ENCODE measurements around the gene GBX2. TPM values are rescaled to one million over a fixed set of nuclear protein-coding genes. Genes with fewer than 3 reads are reported as not detected.

Gene GBX2
- total and polyA plus RNA-seq, 2 of the 8 experiments (the other 6 are each of a cell fraction or from before 2014, with no cell fraction given), result 0.38 to 0.89 TPM

DNA sequence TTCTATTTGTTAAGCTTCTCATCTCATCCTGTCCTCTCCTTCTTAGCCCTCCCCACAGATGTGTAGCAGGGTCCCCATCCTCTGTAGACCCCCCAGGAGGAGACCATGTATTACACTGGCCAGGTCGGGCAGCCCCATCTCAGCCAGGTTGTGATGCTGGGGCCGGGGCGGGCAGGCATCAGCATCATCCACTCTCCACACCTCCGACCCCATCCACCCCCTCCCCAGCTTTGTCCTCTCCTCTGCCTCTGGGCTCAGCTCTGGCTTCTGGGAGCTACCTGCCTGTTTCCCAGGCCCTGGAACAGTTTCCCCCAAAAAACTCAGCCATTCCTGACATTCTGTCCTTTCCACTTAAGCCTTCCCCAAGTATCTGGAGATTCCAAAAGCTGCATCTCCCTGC, 49.2 kb downstream of the GBX2 start (continued):
- TF ChIP-seq, protein P1, sequence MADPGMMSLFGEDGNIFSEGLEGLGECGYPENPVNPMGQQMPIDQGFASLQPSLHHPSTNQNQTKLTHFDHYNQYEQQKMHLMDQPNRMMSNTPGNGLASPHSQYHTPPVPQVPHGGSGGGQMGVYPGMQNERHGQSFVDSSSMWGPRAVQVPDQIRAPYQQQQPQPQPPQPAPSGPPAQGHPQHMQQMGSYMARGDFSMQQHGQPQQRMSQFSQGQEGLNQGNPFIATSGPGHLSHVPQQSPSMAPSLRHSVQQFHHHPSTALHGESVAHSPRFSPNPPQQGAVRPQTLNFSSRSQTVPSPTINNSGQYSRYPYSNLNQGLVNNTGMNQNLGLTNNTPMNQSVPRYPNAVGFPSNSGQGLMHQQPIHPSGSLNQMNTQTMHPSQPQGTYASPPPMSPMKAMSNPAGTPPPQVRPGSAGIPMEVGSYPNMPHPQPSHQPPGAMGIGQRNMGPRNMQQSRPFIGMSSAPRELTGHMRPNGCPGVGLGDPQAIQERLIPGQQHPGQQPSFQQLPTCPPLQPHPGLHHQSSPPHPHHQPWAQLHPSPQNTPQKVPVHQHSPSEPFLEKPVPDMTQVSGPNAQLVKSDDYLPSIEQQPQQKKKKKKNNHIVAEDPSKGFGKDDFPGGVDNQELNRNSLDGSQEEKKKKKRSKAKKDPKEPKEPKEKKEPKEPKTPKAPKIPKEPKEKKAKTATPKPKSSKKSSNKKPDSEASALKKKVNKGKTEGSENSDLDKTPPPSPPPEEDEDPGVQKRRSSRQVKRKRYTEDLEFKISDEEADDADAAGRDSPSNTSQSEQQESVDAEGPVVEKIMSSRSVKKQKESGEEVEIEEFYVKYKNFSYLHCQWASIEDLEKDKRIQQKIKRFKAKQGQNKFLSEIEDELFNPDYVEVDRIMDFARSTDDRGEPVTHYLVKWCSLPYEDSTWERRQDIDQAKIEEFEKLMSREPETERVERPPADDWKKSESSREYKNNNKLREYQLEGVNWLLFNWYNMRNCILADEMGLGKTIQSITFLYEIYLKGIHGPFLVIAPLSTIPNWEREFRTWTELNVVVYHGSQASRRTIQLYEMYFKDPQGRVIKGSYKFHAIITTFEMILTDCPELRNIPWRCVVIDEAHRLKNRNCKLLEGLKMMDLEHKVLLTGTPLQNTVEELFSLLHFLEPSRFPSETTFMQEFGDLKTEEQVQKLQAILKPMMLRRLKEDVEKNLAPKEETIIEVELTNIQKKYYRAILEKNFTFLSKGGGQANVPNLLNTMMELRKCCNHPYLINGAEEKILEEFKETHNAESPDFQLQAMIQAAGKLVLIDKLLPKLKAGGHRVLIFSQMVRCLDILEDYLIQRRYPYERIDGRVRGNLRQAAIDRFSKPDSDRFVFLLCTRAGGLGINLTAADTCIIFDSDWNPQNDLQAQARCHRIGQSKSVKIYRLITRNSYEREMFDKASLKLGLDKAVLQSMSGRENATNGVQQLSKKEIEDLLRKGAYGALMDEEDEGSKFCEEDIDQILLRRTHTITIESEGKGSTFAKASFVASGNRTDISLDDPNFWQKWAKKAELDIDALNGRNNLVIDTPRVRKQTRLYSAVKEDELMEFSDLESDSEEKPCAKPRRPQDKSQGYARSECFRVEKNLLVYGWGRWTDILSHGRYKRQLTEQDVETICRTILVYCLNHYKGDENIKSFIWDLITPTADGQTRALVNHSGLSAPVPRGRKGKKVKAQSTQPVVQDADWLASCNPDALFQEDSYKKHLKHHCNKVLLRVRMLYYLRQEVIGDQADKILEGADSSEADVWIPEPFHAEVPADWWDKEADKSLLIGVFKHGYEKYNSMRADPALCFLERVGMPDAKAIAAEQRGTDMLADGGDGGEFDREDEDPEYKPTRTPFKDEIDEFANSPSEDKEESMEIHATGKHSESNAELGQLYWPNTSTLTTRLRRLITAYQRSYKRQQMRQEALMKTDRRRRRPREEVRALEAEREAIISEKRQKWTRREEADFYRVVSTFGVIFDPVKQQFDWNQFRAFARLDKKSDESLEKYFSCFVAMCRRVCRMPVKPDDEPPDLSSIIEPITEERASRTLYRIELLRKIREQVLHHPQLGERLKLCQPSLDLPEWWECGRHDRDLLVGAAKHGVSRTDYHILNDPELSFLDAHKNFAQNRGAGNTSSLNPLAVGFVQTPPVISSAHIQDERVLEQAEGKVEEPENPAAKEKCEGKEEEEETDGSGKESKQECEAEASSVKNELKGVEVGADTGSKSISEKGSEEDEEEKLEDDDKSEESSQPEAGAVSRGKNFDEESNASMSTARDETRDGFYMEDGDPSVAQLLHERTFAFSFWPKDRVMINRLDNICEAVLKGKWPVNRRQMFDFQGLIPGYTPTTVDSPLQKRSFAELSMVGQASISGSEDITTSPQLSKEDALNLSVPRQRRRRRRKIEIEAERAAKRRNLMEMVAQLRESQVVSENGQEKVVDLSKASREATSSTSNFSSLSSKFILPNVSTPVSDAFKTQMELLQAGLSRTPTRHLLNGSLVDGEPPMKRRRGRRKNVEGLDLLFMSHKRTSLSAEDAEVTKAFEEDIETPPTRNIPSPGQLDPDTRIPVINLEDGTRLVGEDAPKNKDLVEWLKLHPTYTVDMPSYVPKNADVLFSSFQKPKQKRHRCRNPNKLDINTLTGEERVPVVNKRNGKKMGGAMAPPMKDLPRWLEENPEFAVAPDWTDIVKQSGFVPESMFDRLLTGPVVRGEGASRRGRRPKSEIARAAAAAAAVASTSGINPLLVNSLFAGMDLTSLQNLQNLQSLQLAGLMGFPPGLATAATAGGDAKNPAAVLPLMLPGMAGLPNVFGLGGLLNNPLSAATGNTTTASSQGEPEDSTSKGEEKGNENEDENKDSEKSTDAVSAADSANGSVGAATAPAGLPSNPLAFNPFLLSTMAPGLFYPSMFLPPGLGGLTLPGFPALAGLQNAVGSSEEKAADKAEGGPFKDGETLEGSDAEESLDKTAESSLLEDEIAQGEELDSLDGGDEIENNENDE (IDR thresholded peaks at IDR 0.05; ENCODE audit: insufficient replicate concordance, low read length), result no peak
- TF ChIP-seq SUZ12 (IDR thresholded peaks at IDR 0.05; ENCODE audit: low read length) (no peak), KDM4A (IDR thresholded peaks at IDR 0.05; ENCODE audit: low read depth, low read length, severe bottlenecking) (no peak), CREB1 (IDR thresholded peaks at IDR 0.05) (no peak), TEAD4 (IDR thresholded peaks at IDR 0.05; ENCODE audit: low read depth, low read length) (no peak), TAF7 (optimal IDR thresholded peaks at IDR 0.05; ENCODE audit: borderline replicate concordance, low read depth, low read length) (no peak), CEBPB (IDR thresholded peaks at IDR 0.05; ENCODE audit: low read depth, low read length) (no peak), NRF1 (IDR thresholded peaks at IDR 0.05; ENCODE audit: low read depth, low read length) (no peak)

All from H1 (cell line).